Fibroblast of skin of left biceps (primary cell): ENCODE data around the gene PJVK.

ENCODE experiments used
- DNase-seq, 2 experiments: peaks; one replicate each; pipeline ENCODE4 v3.0.0-alpha.2; 2013; ENCODE audit warnings: low read depth in 2 of 2

Gene PJVK

DNA sequence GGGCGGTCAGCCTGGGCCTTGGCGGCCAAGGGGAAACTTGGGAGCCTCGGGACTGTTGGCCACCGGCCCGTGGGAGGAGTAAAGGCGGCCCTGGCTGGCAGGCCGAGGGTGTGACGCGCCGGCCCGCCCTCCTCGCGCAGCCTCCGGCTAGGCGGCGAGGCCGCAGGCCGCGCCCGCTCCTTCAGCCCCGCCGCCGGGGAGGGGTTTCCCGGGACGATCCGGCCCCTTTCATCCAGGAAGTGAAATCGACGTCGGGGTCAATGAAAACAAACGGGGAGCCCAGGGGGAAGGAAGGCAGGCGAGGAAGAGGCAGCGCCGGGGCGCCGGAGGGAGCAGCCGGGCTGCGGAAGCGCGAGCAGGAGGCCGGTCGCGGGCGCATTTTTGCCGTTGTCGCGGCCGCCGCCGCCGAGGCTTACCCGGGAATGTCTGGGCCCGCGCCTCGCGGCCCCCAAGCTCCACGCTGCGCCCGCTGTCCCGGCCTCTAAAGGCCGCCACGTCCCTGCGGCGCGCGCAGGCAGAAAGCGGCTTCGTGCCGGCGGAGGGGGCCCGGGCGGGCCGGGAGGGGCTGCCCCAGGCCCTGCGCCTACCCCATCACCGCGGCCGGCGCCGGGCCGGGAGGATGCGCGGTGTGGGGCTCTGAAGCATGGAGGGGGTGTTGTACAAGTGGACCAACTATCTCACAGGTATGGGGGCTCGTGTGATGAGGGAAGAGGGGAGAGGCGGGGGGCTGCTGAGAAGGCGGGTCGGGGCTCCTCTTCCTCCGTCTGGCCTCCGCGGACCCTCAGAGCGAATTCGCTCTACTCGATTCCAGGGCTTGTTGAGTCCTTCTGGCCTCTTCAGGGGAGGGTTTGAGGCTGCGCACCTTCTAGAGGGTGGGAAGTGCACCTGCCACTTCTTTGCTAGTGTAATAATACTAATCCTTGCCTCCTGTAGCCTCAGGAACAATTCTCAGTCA lies 29.3 kb downstream of the PJVK start, which contains the start of gene PLEKHA3:
PLEKHA3 (plus strand) TSS at position 231 of the 955 bp plus-strand sequence; CDS start at position 644, 413 bp downstream.
- DNase-seq = peak; percentile 78 to 83

DNA sequence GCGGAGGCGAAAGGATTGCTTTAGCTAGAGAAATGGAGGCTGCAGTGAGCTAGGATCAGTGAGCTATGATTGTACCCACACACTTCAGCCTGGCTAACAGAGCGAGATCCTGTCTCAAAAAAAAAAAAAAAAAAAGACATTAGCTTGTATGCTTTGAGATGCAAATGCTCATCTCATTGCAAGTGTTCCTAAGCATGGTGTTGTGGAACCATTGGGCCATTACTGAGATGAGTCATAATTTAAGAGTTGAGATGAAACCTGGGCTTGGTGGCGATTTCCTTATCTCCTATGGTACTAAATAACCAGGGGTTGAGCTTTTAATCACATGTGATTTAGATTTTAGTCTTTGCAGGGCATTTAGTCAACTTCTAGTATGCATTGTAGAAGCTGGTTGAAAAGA lies 31.3 kb downstream of the PJVK start:
- DNase-seq = no peak

DNA sequence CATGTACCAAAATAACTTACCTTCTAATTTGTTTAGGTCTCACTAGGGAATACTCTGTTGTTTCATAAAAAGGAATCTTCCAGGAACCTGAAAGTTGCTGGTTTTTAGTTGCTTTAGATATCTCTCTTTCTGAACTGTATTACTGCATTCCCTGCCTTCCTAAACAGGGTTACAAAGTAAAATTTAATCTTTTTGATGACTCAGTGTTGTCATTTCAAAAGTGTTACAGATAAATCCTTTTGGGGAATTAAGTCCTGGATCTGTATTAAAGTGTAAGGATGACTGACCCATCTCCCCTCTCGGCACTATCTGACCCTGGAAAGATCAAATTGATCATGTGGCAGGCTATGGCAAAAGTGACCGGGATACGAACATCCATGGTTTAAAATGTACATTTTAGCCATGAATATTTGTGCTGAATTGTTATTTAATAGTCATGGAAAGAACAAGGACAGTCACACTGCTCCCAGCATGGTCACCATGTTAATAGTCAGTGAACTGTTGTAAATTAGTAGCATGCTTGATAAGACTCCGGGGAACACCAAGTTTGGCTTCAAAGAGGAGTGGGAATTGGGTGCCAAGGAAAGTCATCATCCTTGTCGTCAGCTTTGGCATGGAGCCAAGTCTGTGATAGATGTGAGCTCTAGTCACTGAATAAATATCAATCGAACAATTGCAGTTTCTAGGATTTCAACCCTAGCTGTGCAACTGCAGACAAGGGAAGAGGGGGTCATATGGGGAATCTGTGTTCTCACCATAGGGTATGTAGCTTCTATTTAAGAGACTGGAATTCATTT lies 33.3 kb downstream of the PJVK start:
- no peak for DNase-seq

DNA sequence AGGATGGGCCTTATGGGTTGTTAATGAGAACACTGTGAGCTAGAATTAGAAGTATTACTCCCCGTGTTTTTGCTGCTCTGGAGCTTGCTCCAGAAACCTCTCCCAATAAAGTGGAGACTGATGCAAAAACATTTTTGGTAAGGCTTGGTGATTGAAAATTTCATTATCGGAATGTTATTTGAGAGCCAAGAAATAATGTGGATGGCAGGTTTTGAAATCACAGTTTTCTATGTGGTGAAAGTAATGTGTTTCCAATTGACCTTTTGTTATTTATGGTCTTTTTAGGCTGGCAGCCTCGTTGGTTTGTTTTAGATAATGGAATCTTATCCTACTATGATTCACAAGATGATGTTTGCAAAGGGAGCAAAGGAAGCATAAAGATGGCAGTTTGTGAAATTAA lies 34.2 kb downstream of the PJVK start:
- no peak for DNase-seq

DNA sequence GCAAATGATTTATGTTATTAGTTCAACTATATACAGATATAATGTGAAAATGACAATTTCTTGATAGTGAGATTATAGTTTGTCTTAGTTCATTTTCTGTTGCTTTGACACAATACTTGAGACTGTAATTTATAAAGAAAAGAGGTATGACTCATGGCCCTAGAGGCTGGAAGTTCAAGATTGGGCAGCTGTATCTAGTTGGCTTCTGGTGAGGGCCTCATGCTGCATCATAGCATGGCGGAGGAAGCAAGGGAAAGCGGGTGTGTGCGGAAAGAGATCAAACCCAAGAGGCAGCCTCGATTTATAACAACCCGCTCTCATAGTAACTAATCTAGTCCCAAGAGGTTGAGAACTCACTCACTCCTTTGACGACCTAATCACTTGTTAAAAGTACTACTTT lies 40.4 kb downstream of the PJVK start:
- DNase-seq = no peak

DNA sequence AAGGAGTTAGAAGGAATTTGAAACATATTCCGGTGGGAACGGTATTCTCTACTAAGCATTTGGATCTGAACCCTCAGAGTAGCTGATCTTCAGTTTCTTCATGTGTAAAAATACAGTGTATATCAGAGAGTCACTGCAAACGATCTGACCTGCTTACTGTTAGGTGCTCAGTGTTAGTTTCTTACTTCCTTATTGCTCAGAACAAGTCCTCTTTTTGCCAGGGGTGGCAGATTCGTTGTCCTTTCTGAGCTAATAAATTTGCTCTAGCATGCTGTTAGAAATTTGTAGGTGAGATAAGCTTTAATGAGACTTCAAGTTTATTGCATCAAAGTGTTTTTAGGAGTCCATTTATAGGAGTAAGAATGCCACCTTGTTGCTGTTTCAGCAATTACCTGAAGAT lies 44.9 kb downstream of the PJVK start:
- no peak for DNase-seq

DNA sequence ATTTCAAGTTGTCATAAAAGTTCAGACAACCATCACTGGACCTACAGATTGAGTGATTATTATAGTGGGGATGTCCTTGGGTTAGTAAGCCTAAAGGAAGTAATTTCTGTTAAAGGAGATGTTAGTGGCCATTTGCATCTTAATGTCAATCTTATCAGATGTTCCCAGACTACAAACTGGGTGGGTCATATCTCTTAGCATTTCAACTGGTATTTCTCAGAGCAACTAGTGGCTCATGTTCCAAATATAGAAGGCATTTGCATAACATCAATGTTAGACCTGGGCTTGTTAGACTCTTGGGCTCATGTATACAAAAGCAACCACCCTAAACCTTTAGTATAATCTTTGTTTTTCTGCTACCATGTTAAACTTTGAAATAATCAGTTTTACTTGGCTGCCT lies 47.0 kb downstream of the PJVK start:
- no peak for DNase-seq

DNA sequence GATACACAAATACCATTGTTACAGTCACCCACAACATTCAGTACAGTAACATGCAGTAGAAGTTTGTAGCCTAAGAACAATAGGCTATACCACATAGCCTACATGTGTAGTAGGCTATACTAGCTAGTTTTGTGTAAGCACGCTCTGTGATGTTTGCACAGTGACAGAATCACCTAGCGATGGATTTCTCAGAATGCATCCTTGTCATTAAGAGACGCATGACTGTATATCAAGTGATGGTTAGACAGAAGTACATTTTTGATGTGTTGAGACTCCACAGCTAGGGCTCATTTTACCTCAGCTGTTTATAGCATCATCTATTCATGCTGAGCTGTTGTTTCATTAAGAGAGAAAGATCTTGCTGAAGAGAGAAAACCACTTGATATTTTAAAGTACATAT lies 48.5 kb downstream of the PJVK start:
- no peak for DNase-seq

DNA sequence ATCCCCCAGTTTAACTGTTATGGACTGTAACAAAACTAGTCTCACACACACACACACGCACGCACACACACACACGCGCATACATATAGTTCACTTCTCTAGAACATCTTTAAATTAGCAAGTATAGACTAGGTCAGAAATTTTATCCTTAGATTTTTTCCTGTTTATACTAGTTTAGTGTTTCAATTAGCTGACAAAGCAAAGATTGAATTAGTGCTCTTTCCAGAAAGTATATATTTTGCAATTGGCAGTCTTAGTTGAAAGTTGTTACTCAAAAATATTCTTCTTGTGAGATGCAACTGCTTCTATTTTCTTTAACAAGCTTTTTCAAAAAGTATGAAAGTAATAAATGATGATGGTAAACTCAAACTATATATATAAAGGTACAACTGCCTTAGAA lies 51.6 kb downstream of the PJVK start:
- DNase-seq = no peak

DNA sequence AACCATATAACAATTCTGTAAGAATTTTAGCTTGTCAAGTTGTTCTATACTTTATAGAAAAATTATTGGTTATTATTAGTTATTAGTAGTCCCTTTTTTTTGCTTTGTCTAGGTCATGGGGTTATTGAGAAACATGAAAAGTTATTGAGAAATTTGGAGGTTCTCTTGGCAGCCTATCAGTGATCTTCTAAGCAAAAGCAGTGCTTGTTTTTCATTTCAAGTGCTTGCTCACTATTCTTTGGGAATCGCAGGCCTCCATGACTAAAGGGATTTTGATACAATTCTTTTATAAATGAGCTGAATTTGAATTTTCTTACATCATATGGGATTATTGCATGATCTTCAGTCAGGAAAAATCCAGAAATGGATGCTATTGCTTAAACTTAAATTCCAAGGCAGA lies 54.9 kb downstream of the PJVK start:
- no peak for DNase-seq

DNA sequence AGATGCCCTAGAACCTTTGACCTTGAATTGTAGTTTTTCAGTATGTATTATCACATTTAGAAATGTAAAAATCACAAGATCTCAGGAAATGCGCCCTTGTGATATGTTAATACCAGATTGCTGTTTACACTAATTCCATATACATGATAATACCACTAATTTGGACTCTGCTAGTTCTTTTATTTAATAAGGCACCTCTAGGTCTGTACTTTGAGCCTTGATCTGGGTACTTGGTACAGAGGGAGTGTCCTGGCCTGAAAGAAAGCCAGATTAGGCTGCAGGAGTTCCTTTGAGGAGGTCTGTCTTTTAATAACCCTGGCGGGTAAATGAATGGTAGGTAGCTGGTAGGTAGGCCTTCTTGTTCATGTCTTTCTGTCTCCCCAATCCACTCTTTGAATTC lies 55.3 kb downstream of the PJVK start:
- DNase-seq = no peak

DNA sequence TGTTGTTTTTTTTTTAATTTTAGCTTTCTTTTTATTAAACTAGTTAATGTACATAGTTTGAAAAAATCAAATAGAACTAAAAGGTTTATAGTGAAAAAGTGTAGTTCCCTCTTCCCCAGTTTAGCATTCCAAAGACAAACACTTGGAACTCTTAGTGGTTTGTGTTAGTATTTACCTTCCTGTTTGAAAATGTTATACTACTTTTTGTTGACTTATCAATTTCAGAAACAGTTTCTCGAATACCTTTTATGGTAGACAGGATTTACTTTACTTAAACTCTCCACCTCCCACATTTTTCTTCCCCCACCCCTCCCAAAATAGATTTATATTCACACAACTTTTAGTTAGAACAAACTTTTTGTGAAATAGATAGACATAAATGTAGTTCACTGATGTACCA lies 55.8 kb downstream of the PJVK start:
- no peak for DNase-seq

DNA sequence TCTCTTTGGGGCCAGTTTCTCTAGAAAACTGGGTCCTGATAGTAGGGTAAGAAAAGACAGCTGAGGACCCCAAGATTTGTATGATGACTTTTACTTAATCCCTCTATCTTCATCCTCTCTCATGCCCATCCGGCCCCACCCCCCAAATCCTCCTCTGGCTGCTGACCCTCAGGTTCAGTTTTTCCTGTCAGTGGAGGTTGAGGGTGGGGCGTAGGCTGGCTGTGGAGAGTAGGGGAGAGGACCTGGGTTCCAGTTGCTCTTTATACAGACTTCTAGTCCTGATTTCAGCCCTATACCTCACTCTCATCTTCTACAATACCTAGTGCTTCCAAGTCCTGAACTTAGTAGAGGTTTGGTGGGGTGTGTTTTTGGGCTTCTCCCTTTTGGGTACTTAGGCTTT lies 57.5 kb downstream of the PJVK start:
- no peak for DNase-seq

DNA sequence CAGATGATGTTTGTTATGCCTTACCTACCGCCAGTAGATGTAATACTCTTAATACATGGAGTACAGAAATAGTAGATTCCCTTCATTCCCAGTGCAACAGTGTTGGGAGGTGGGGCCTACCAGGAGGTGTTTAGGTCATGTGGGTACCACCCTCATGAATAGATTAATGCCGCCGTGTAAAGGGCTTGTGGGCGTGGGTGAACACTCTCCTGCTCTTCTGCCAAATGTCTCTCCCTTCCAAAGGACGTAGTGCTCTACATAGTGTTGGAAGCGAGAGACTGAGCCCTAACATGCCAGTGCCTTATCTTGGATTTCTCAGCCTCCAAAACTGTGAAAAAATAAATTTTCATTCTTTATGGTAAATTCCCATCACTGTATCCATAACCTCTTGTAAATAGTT lies 59.2 kb downstream of the PJVK start:
- no peak for DNase-seq
